Muscle layer of duodenum (tissue), 2 donors: ENCODE measurements around the gene FBLN2.

ENCODE experiments used
- H3K27ac ChIP-seq: one replicate; pipeline ENCODE4 v1.7.0; 2013; ENCODE audit warnings: mild to moderate bottlenecking, low read length
- H3K27me3 ChIP-seq: one replicate; pipeline ENCODE4 v1.7.0; 2013; ENCODE audit warnings: low read depth, mild to moderate bottlenecking, control low read depth, low read length
- H3K36me3 ChIP-seq, 2 donors: one replicate each; pipeline ENCODE4 v1.7.0; 2013; ENCODE audit warnings: low read length in 2 of 2, control low read depth in 1 of 2, mild to moderate bottlenecking in 1 of 2; ENCODE audit not compliant: insufficient read depth in 2 of 2, control insufficient read depth in 1 of 2
- H3K4me1 ChIP-seq, 2 donors: one replicate each; pipeline ENCODE4 v1.7.0; 2013; ENCODE audit warnings: low read length in 2 of 2, mild to moderate bottlenecking in 2 of 2, control low read depth in 1 of 2, moderate library complexity in 1 of 2; ENCODE audit not compliant: insufficient read depth in 2 of 2, control insufficient read depth in 1 of 2
- H3K4me3 ChIP-seq, 2 donors: one replicate each; pipeline ENCODE4 v1.7.0; 2013; ENCODE audit warnings: low read length in 2 of 2, low read depth in 1 of 2, mild to moderate bottlenecking in 1 of 2
- H3K9me3 ChIP-seq, 2 donors: one replicate each; pipeline ENCODE4 v1.7.0; 2013; ENCODE audit warnings: low read length in 2 of 2, control low read depth in 1 of 2, mild to moderate bottlenecking in 1 of 2; ENCODE audit not compliant: control insufficient read depth in 1 of 2
- donor health status: healthy.

FBLN2 gene

DNA sequence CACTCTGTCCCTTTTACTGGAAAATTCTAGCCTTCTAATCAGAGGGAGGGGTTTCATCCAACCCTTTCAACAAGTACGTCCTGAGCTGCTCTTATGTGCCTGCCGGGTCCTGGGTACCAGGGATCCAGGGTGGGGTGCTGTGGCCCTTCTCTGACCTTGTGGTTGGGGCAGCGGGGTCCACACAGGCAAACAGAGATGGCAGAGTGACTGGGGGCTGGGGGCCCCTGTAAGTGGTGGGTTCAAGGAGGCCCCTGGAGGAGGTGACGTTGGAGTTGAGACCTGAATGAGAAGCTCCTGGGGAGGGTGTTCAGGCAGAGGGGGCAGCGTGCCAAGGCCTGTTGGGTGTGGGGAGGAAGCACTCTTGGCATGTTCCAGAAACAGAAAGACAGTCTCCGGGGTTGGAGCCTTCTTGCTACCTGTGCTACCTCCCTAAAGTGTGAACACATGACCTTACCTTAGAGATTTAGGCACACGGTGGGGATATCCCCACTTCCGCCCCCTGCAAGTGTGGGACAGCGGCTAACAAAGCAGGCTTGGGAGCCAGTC is 78.1 kb downstream of the FBLN2 start:
- H3K27me3 ChIP-seq: no peaks in the 10 kb centered on the region
- no peaks in the 10 kb centered on the region for H3K9me3 ChIP-seq
- H3K4me3 ChIP-seq: no peak overlapping the region
- H3K27ac ChIP-seq: no peak overlapping the region
- no peaks in the 10 kb centered on the region for H3K4me1 ChIP-seq
- peaks cover 0 to 6% of the 10 kb centered on the region in 2 donors for H3K36me3 ChIP-seq

DNA sequence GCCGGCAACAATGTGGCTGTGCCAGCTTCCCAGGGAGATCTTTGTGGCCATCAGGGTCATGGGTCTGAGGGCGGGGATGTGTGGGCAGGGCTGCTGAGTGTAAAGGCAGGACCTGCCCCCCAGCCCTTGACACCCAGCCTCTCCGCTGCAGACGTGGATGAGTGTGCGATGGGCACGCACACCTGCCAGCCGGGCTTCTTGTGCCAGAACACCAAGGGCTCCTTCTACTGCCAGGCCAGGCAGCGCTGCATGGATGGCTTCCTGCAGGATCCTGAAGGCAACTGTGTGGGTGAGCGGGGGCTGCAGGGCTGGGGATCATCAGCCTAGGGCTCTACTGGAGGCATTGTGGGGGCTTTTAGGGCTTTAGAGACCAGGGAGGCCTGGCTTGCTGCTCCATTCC is 78.8 kb downstream of the FBLN2 start:
- Histone ChIP-seq H3K27me3 (no peaks in the 10 kb centered on the region), H3K27ac (no peak overlapping the region), H3K4me1 (no peaks in the 10 kb centered on the region), H3K4me3 (no peak overlapping the region), H3K9me3 (no peaks in the 10 kb centered on the region), H3K36me3 (peaks cover 0 to 6% of the 10 kb centered on the region in 2 donors)

DNA sequence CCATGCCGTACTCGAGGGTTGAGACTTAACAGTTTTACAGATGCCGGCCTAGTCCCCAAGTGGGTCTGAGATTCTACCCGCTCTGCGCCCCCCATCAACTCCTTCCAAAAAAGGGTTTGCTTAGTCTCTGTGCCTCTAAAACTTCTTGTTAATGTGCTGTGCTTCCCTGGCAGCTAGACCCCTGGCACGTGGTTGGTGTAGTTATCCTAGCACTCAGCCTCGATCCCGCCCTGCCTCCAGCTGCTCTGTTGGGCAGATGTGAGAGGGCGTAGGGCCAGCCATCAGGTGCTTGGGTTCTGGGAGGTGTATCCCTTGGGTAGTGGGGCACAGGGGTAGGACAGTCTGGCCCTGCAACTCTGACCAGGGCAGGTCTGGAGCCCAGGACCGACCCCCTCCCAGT is 79.5 kb downstream of the FBLN2 start:
- H3K4me1 ChIP-seq: no peaks in the 10 kb centered on the region
- no peak overlapping the region for H3K27ac ChIP-seq
- no peaks in the 10 kb centered on the region for H3K9me3 ChIP-seq
- H3K27me3 ChIP-seq: no peaks in the 10 kb centered on the region
- H3K4me3 ChIP-seq: no peak overlapping the region
- peaks cover 0 to 6% of the 10 kb centered on the region in 2 donors for H3K36me3 ChIP-seq

DNA sequence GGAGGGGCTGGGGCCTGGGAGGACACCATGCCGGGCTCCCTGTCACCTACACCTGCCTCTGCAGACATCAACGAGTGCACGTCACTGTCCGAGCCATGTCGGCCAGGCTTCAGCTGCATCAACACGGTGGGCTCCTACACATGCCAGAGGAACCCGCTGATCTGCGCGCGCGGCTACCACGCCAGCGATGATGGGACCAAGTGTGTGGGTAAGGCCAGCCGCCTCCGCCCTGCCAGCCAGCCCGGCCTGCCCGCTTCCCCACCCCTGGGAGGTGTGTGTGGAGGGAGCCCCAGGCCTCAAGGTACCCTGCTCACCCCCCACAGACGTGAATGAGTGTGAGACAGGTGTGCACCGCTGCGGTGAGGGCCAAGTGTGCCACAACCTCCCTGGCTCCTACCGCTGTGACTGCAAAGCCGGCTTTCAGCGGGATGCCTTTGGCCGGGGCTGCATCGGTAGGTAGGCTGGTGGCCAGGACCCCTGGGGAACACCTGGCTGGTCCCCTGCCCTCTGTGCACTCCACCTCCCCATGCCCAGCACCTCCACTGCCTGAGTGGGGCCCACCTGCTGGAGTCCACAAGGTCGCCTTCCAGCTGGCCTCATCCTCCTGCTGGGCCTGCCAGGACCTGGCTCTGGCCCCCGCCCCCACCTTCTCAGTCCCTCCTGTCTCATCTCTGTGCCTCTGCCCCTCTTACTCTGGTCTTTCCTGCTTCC is 80.1 kb downstream of the FBLN2 start:
- Histone ChIP-seq H3K4me3 (no peak overlapping the region), H3K27ac (no peak overlapping the region), H3K36me3 (peaks cover 0 to 6% of the 10 kb centered on the region in 2 donors), H3K9me3 (no peaks in the 10 kb centered on the region), H3K27me3 (no peaks in the 10 kb centered on the region), H3K4me1 (no peaks in the 10 kb centered on the region)

DNA sequence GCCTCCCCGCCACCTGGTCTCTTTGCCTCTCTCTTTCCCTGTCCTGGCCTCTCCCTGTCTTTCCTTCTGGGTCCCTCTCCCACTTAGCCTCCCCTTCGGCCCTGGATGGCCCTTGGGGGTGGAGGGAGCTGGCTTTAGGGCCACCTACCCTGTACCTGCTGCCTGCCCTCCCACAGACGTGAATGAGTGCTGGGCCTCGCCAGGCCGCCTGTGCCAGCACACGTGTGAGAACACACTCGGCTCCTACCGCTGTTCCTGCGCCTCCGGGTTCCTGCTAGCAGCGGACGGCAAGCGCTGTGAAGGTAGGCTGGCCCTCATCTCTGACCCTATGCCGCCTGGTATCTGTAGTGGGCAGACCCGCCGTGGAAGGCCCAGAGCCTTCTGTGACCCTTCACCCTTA is 80.7 kb downstream of the FBLN2 start:
- no peaks in the 10 kb centered on the region for H3K27me3 ChIP-seq
- no peak overlapping the region for H3K4me3 ChIP-seq
- peaks cover 0 to 6% of the 10 kb centered on the region in 2 donors for H3K36me3 ChIP-seq
- H3K4me1 ChIP-seq: no peaks in the 10 kb centered on the region
- no peaks in the 10 kb centered on the region for H3K9me3 ChIP-seq
- no peak overlapping the region for H3K27ac ChIP-seq

DNA sequence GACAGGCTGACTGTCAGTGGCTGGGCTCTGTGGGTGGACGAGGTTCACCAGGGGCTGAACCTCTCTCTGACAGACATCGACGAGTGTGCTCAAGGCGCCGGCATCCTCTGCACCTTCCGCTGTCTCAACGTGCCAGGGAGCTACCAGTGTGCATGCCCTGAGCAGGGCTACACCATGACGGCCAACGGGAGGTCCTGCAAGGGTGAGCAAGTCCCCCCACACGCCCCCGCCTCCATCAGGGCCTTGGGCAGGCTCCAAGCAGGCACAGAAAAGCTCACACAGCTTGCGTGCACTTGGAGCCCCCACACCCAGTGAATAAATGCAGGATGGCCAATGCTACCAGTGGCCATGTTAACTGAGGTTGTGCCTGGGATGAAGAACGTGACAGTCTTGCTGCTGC is 82.3 kb downstream of the FBLN2 start:
- no peaks in the 10 kb centered on the region for H3K27me3 ChIP-seq
- peaks cover 0 to 6% of the 10 kb centered on the region in 2 donors for H3K36me3 ChIP-seq
- no peaks in the 10 kb centered on the region for H3K9me3 ChIP-seq
- H3K4me1 ChIP-seq: no peaks in the 10 kb centered on the region
- H3K27ac ChIP-seq: no peak overlapping the region
- H3K4me3 ChIP-seq: no peak overlapping the region

DNA sequence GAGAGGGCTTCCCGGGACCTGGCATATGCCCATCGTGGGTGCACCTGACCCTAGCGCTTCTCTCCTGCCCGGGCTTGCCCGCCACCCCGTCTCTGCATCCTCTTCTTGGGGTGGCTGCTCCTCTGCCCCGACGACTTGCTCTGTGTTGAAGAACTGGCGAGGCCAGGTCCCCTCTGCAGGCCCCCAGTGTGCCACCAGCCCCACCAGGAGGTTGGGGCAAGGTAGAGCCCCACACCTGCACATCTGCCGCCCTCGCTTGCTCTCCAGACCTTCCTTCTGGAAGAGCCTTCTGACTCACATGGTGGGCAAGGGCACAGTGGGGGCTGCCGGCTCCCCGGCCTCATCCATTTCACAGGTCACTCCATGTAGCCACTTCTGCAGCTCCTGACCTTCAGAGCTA is 84.3 kb downstream of the FBLN2 start:
- Histone ChIP-seq H3K27ac (no peak overlapping the region), H3K4me3 (no peak overlapping the region), H3K9me3 (no peaks in the 10 kb centered on the region), H3K4me1 (no peaks in the 10 kb centered on the region), H3K27me3 (no peaks in the 10 kb centered on the region), H3K36me3 (peaks cover 0 to 6% of the 10 kb centered on the region in 2 donors)

DNA sequence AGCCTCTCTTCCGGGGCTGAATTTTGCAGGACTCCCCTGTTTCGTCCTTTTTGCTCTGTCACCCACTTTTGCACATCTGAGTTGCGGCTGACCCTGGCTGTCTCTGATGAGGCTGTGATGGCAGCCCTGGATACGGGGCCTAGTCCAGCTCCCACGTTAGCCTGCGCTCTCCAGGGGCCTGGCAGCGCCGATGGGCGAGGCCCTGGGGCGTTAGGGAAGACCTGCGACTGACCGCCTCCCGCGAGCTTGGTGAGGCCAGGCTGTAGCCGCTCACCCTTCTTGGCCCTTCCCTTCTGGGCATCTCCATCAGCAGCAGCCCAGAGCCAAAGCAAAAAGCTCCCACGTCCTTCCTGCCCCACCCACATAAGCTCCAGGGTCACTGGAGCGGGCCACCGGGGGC is 85.2 kb downstream of the FBLN2 start:
- Histone ChIP-seq H3K4me3 (no peak overlapping the region), H3K36me3 (peaks cover 0 to 6% of the 10 kb centered on the region in 2 donors), H3K27me3 (no peaks in the 10 kb centered on the region), H3K4me1 (no peaks in the 10 kb centered on the region), H3K9me3 (no peaks in the 10 kb centered on the region), H3K27ac (no peak overlapping the region)

DNA sequence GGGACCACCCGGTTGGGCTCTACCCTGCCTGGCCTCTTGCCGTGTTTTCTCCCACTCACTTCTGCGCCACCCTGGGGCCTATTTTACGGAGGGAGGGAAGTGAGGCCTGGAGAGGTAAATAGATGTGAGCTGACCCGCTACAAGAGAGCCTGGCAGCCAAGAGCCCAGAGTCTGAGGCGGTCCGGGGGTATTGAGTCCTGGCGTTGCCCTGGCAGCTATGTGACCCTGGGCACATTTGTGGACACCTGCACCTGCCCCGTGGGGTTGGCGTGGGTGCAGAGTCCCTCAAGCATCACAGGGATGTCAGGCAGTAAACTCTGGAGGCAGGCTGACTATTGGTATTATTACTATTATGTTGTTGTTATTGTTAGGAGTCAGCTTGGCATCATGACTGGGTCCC is 85.7 kb downstream of the FBLN2 start:
- Histone ChIP-seq H3K4me3 (no peak overlapping the region), H3K27ac (no peak overlapping the region), H3K36me3 (peaks cover 0 to 6% of the 10 kb centered on the region in 2 donors), H3K4me1 (no peaks in the 10 kb centered on the region), H3K9me3 (no peaks in the 10 kb centered on the region), H3K27me3 (no peaks in the 10 kb centered on the region)

DNA sequence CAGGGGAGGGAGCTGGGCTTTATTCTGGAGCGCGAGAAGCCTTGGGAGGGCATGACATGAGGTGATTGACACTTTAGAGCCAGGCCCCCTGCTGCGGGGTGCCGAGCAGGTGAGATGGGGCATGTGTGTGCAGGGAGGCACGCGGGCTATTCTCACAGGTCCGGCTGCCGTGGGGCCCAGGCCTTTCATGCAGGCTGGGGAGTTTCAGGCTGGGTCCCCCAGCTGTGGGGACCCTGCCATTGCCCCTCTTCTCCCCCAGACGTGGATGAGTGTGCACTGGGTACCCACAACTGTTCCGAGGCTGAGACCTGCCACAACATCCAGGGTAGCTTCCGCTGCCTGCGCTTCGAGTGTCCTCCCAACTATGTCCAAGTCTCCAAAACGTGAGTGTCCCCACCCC is 87.3 kb downstream of the FBLN2 start:
- Histone ChIP-seq H3K9me3 (no peaks in the 10 kb centered on the region), H3K4me1 (no peaks in the 10 kb centered on the region), H3K4me3 (no peak overlapping the region), H3K27me3 (no peaks in the 10 kb centered on the region), H3K36me3 (peaks cover 0 to 3% of the 10 kb centered on the region in 2 donors), H3K27ac (no peak overlapping the region)

DNA sequence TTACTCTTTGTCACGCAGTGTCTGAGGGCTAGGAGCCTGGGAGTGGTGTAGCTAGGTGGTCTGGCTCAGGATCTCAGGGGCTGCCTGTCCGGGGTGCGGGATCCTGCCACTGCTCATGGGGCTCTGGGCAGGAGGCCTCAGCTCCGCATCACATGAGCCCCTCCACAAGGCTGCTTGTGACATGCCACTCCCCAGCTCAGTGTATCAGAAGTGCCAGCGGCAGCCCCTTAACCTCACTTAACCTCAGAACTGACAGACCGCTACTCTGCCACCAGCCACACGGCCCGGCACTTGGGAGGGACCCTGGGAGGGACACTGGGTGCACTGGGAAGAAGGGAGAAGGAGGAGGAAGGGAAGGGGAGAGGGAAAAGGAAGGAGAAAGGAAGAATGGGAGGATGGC is 87.9 kb downstream of the FBLN2 start:
- Histone ChIP-seq H3K36me3 (no peaks in the 10 kb centered on the region), H3K4me3 (no peak overlapping the region), H3K9me3 (no peaks in the 10 kb centered on the region), H3K4me1 (no peaks in the 10 kb centered on the region), H3K27ac (no peak overlapping the region), H3K27me3 (no peaks in the 10 kb centered on the region)
